ENCODE data around the gene CDRT4.

DNA sequence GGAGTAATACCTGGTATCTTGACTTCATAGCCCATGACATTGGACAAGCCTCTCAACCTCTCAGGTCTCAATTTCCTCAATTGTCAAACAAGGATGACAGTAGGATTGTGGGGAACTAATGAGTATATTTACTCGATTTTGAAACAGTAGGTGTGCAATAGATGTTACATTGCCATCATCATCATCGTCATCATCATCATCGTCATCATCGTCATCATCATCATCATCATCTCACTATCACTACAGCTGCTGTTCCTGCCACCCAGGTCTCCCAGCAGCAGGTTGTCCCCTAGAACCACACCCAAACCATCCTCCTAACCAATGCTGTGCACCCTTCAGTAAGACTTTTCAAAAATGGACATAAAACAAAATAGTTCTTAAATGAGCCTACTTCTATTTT lies 24.8 kb upstream of the CDRT4 start:
- TF ChIP-seq, protein P1, sequence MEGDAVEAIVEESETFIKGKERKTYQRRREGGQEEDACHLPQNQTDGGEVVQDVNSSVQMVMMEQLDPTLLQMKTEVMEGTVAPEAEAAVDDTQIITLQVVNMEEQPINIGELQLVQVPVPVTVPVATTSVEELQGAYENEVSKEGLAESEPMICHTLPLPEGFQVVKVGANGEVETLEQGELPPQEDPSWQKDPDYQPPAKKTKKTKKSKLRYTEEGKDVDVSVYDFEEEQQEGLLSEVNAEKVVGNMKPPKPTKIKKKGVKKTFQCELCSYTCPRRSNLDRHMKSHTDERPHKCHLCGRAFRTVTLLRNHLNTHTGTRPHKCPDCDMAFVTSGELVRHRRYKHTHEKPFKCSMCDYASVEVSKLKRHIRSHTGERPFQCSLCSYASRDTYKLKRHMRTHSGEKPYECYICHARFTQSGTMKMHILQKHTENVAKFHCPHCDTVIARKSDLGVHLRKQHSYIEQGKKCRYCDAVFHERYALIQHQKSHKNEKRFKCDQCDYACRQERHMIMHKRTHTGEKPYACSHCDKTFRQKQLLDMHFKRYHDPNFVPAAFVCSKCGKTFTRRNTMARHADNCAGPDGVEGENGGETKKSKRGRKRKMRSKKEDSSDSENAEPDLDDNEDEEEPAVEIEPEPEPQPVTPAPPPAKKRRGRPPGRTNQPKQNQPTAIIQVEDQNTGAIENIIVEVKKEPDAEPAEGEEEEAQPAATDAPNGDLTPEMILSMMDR (IDR thresholded peaks at IDR 0.05; ENCODE audit: insufficient read depth, low read length, poor library complexity, severe bottlenecking), result no peak
- no peak for TF ChIP-seq EZH2phosphoT487 (conservative IDR thresholded peaks at IDR 0.05; ENCODE audit: low read length)
